Endothelial cell of umbilical vein (primary cell): ENCODE data around the gene EIF2D. TPM values are rescaled to one million over a fixed set of nuclear protein-coding genes. Genes with fewer than 3 reads are reported as not detected.

Experiments
- BruUV-seq: library from RNA; stranded (reverse); fragments of 400-500 nt; replicated peaks from 2 replicates; lab custom pipeline; 2021; lab: Mats Ljungman, UMichigan
- CTCF ChIA-PET: fragments of 300-600, 350-600 bp; sonication (Branson Sonifier 250); formaldehyde crosslinking; loops from one replicate; lab custom pipeline; 2021; ENCODE audit warnings: antibody characterized with exemption, inconsistent platforms; lab: Charles Lee
- POLR2A ChIA-PET: fragments of 300-600, 350-600 bp; sonication (Branson Sonifier 250); formaldehyde crosslinking; loops from one replicate; lab custom pipeline; 2021; ENCODE audit warnings: antibody characterized with exemption, inconsistent platforms; lab: Charles Lee
- DNase-seq: peaks from one replicate; pipeline ENCODE4 v3.0.0-alpha.2; 2011; ENCODE audit warnings: low read depth, low spot score
- FAIRE-seq: peaks from 2 replicates; lab custom pipeline; 2011; peaks lifted over from hg19 to GRCh38; lab: Jason Lieb, UNC
- H2AFZ ChIP-seq: 2 replicates; pipeline ENCODE4 v1.6.0; 2012; ENCODE audit warnings: low read depth, low read length, control low read depth, inconsistent platforms
- H3K27ac ChIP-seq: 2 replicates; pipeline ENCODE4 v1.5.1; 2011; ENCODE audit warnings: low read depth, mild to moderate bottlenecking, control low read depth, low read length, moderate library complexity; ENCODE audit not compliant: insufficient read depth
- H3K27me3 ChIP-seq, 2 experiments: 2 replicates each; pipeline versions ENCODE4 v1.6.0 to v1.6.1; 2011; ENCODE audit warnings: low read length in 2 of 2, mixed read lengths in 1 of 2; ENCODE audit not compliant: control insufficient read depth in 2 of 2, insufficient read depth in 2 of 2
- H3K36me3 ChIP-seq, 2 experiments: 2 replicates in 1 of 2; 3 replicates in 1 of 2; pipeline ENCODE4 v1.5.1; 2011; ENCODE audit warnings: low read length in 2 of 2, mild to moderate bottlenecking in 1 of 2, moderate library complexity in 1 of 2; ENCODE audit not compliant: control insufficient read depth in 2 of 2, insufficient read depth in 2 of 2; ENCODE audit errors: extremely low read depth in 1 of 2
- H3K4me1 ChIP-seq: 3 replicates; pipeline ENCODE4 v1.5.1; 2011; ENCODE audit warnings: mild to moderate bottlenecking, low read length; ENCODE audit not compliant: control insufficient read depth, insufficient read depth; ENCODE audit errors: extremely low read depth
- H3K4me2 ChIP-seq: 2 replicates; pipeline ENCODE4 v1.6.1; 2011; ENCODE audit warnings: low read length, control low read depth, mixed read lengths; ENCODE audit not compliant: insufficient read depth
- H3K4me3 ChIP-seq, 3 experiments: fragments of 200-600 bp in 1 of 3; sonication (generic), shearing (Covaris generic) in 1 of 3; replicated peaks in 1 of 3; 2 replicates each; pipeline ENCODE4 v1.5.1; 2011 to 2016; ENCODE audit warnings: control low read depth in 3 of 3, low read length in 3 of 3, mild to moderate bottlenecking in 2 of 3, inconsistent platforms in 1 of 3, low read depth in 1 of 3, moderate library complexity in 1 of 3; ENCODE audit not compliant: insufficient read depth in 1 of 3
- H3K79me2 ChIP-seq: 2 replicates; pipeline ENCODE4 v1.6.0; 2012; ENCODE audit warnings: low read length, inconsistent platforms; ENCODE audit not compliant: control insufficient read depth, insufficient read depth
- H3K9ac ChIP-seq: replicated peaks from 2 replicates; pipeline ENCODE3; 2011; ENCODE audit warnings: low read length, control low read depth; ENCODE audit not compliant: insufficient read depth; ENCODE audit errors: extremely low read depth
- H3K9me1 ChIP-seq: replicated peaks from 3 replicates; pipeline ENCODE4 v1.6.0; 2011; ENCODE audit warnings: mild to moderate bottlenecking, low read length; ENCODE audit not compliant: control insufficient read depth, insufficient read depth; ENCODE audit errors: extremely low read depth
- H3K9me3 ChIP-seq: replicated peaks from 2 replicates; pipeline ENCODE4 v1.5.1; 2012; ENCODE audit warnings: low read length, inconsistent platforms; ENCODE audit not compliant: control insufficient read depth, insufficient read depth
- H4K20me1 ChIP-seq: replicated peaks from 2 replicates; pipeline ENCODE3; 2011; ENCODE audit warnings: mild to moderate bottlenecking, low read length; ENCODE audit not compliant: control insufficient read depth, insufficient read depth; ENCODE audit errors: extremely low read depth
- CTCF ChIP-seq, 2 donors: IDR thresholded peaks; 1 replicate in 1 of 2; 2 replicates in 1 of 2; pipeline ENCODE4 v1.5.1; 2011; ENCODE audit warnings: low read length in 2 of 2, mild to moderate bottlenecking in 2 of 2, moderate library complexity in 2 of 2, control low read depth in 1 of 2, inconsistent platforms in 1 of 2, low read depth in 1 of 2; ENCODE audit not compliant: insufficient read depth in 1 of 2; ENCODE audit errors: extremely low read depth in 1 of 2
- EZH2 ChIP-seq: IDR thresholded peaks from 2 replicates; pipeline ENCODE4 v1.6.1; 2012; ENCODE audit warnings: borderline replicate concordance, low read depth, mild to moderate bottlenecking, moderate library complexity, low read length, inconsistent platforms; ENCODE audit not compliant: severe bottlenecking
- FOS ChIP-seq: IDR thresholded peaks from 2 replicates; pipeline ENCODE4 v1.6.1; 2011; ENCODE audit warnings: mild to moderate bottlenecking, low read length, moderate library complexity, borderline replicate concordance; ENCODE audit not compliant: insufficient read depth
- GATA2 ChIP-seq: IDR thresholded peaks from 2 replicates; pipeline ENCODE4 v1.7.0; 2011; ENCODE audit warnings: low read depth, mild to moderate bottlenecking, moderate library complexity, mixed read lengths, low read length; ENCODE audit not compliant: insufficient read length, insufficient read depth
- JUN ChIP-seq: IDR thresholded peaks from 2 replicates; pipeline ENCODE4 v1.6.1; 2011; ENCODE audit warnings: borderline replicate concordance, low read depth; ENCODE audit not compliant: insufficient read length, insufficient read depth
- MAX ChIP-seq: IDR thresholded peaks from 2 replicates; pipeline ENCODE4 v1.6.1; 2011; ENCODE audit not compliant: insufficient read depth, insufficient read length
- MYC ChIP-seq: IDR thresholded peaks from one replicate; pipeline ENCODE4 v1.6.1; 2011; ENCODE audit warnings: mild to moderate bottlenecking, low read depth, low read length
- POLR2A ChIP-seq: IDR thresholded peaks from 2 replicates; pipeline ENCODE4 v1.6.1; 2012; ENCODE audit warnings: low read depth, mild to moderate bottlenecking, control low read depth, low read length
- POLR2AphosphoS5 ChIP-seq: IDR thresholded peaks from 2 replicates; pipeline ENCODE4 v1.6.1; 2012; ENCODE audit warnings: low read depth, mild to moderate bottlenecking, control low read depth, low read length, moderate library complexity; ENCODE audit not compliant: insufficient read depth
- dilution Hi-C: fragments of 300-500 bp; cut with MboI; formaldehyde crosslinking; loops from one replicate; pipeline ENCODE4 v1.15.0; 2019; ENCODE audit warnings: low sequenced_read_pairs; ENCODE audit not compliant: extremely low pct_ligation_motif_present
- intact Hi-C: fragments of 100-400 bp; cut with micrococcal nuclease; formaldehyde crosslinking; loops from one replicate; pipeline ENCODE4 v1.10.0; 2022
- polyA plus RNA-seq, 4 experiments: library from polyadenylated mRNA; depleted of rRNA in 3 of 4; stranded (reverse) in 3 of 4; unstranded in 1 of 4; fragments of >200 nt; gene quantifications; 2 replicates each; pipeline versions ENCODE4 v1.2.1 to v1.2.3, GENCODE V29; 2011 to 2012; ENCODE audit warnings: missing spikeins in 1 of 4
- total RNA-seq: library from RNA; stranded (reverse); gene quantifications from 2 replicates; pipeline ENCODE4 v1.2.3, GENCODE V29; 2021

Gene EIF2D
- total and polyA plus RNA-seq, 2 donors (not counting 3 experiments of a cell fraction or from before 2014, with no cell fraction given) = 48.0 to 54.1 TPM

GRCh38 chr1:206656936-206657335 is 44.7 kb upstream of the EIF2D start:
- Histone ChIP-seq H3K4me1 (no peaks in the 10 kb centered on the region), H4K20me1 (no peaks in the 10 kb centered on the region), H3K9me3 (no peaks in the 10 kb centered on the region), H3K36me3 (no peaks in the 10 kb centered on the region), H3K4me3 (no peak overlapping the region), H2AFZ (no peak overlapping the region), H3K27me3 (peaks cover 14 to 23% of the 10 kb centered on the region in 2 experiments), H3K9me1 (no peaks in the 10 kb centered on the region), H3K9ac (no peak overlapping the region), H3K79me2 (no peaks in the 10 kb centered on the region), H3K27ac (no peak overlapping the region), H3K4me2 (no peak overlapping the region)
- BruUV-seq = no TSS peak
- CTCF ChIA-PET = interaction anchor here (0.8 to 15.0 kb wide), 5 partner anchors 9 to 256 kb away, joined by 3 to 663 read pairs (median 11); partner anchors contain the start of gene DYRK3
- DNase-seq = no peak
- intact Hi-C loops (no loop called here), dilution Hi-C loops (no loop called here)
- FAIRE-seq = no peak
- TF ChIP-seq EZH2 (no peak), MAX (no peak), GATA2 (no peak), MYC (no peak), CTCF (IDR thresholded peaks at IDR 0.05; ENCODE audit: extremely low read depth in 1 of 2, insufficient read depth in 1 of 2, low read depth in 1 of 2, low read length in 2 of 2) (no peak), FOS (no peak), JUN (no peak), POLR2AphosphoS5 (no peak), POLR2A (no peak)
- POLR2A ChIA-PET = no interaction called here
